Activated CD8-positive, alpha-beta T cell treated with anti-CD3 and anti-CD28 coated beads for 36 hours (primary cell): ENCODE results near the gene LRP1B. TPM values are rescaled to one million over a fixed set of nuclear protein-coding genes. Genes with fewer than 3 reads are reported as not detected.

Source experiments
- ATAC-seq: fragments of 200-7000 bp; cut with Tn5 transposase; one replicate; pipeline ENCODE4 v1.10.0; 2021; ENCODE audit warnings: mild to moderate bottlenecking, moderate library complexity
- CTCF ChIA-PET: fragments of 350-600 bp; sonication (Branson Sonifier 250); formaldehyde crosslinking; loops from one replicate; lab custom pipeline; 2021; ENCODE audit warnings: antibody characterized with exemption; lab: Charles Lee
- POLR2A ChIA-PET: fragments of 350-600 bp; sonication (Branson Sonifier 250); formaldehyde crosslinking; loops from one replicate; lab custom pipeline; 2021; ENCODE audit warnings: antibody characterized with exemption; lab: Charles Lee
- DNase-seq: peaks from one replicate; pipeline ENCODE4 v3.0.0-alpha.2; 2020
- H3K27ac Mint-ChIP-seq: one replicate; pipeline ENCODE4 v1.8.0; 2021; ENCODE audit warnings: mild to moderate bottlenecking, mixed read lengths
- H3K27me3 Mint-ChIP-seq: one replicate; pipeline ENCODE4 v1.8.0; 2021; ENCODE audit warnings: mixed read lengths
- H3K36me3 Mint-ChIP-seq: one replicate; pipeline ENCODE4 v1.8.0; 2021; ENCODE audit warnings: low read depth, mixed read lengths
- H3K4me1 Mint-ChIP-seq: one replicate; pipeline ENCODE4 v1.8.0; 2021; ENCODE audit warnings: low read depth, mixed read lengths
- H3K4me3 Mint-ChIP-seq: one replicate; pipeline ENCODE4 v1.8.0; 2021; ENCODE audit warnings: mild to moderate bottlenecking, moderate library complexity, mixed read lengths
- H3K9me3 Mint-ChIP-seq: one replicate; pipeline ENCODE4 v1.8.0; 2021; ENCODE audit warnings: mixed read lengths
- CTCF ChIP-seq: fragments of 200-600 bp; IDR thresholded peaks from one replicate; pipeline ENCODE4 v1.8.0; 2022; ENCODE audit warnings: antibody characterized with exemption, mild to moderate bottlenecking
- intact Hi-C: fragments of 100-400 bp; cut with micrococcal nuclease; formaldehyde crosslinking; loops from one replicate; pipeline ENCODE4 v1.10.0; 2022
- total RNA-seq, 2 experiments: library from RNA; stranded (reverse); gene quantifications; one replicate each; pipeline ENCODE4 v1.2.3, GENCODE V29; 2021

The LRP1B gene
- total RNA-seq, 2 experiments from 2014 or later: not detected

- H3K27me3 Mint-ChIP-seq: no peaks in the 10 kb centered on the region
- DNase-seq (no peak), ATAC-seq (no peak)
- intact Hi-C loops: no loop called here
- ChIA-PET CTCF (no interaction called here), POLR2A (no interaction called here)
- no peaks in the 10 kb centered on the region for H3K36me3 Mint-ChIP-seq
- peaks cover 2% of the 10 kb centered on the region for H3K9me3 Mint-ChIP-seq
- H3K4me3 Mint-ChIP-seq: no peak overlapping the region
- H3K27ac Mint-ChIP-seq: no peak overlapping the region
- no peak for TF ChIP-seq CTCF
- no peaks in the 10 kb centered on the region for H3K4me1 Mint-ChIP-seq
These were observed 116.3 kb downstream of the LRP1B start for GRCh38 chr2:142014536-142014935.

- Mint-ChIP-seq H3K4me3 (no peak overlapping the region), H3K27ac (no peak overlapping the region), H3K4me1 (no peaks in the 10 kb centered on the region), H3K36me3 (no peaks in the 10 kb centered on the region), H3K27me3 (no peaks in the 10 kb centered on the region), H3K9me3 (peaks cover 5% of the 10 kb centered on the region)
- ATAC-seq: no peak
- TF ChIP-seq CTCF: no peak
- intact Hi-C loops: no loop called here
- CTCF ChIA-PET: no interaction called here
- POLR2A ChIA-PET: no interaction called here
- no peak for DNase-seq
These were observed 118.0 kb downstream of the LRP1B start for GRCh38 chr2:142012797-142013196.

GRCh38 chr2:142010477-142011270, 120.1 kb downstream of the LRP1B start:
- ATAC-seq (no peak), DNase-seq (no peak)
- ChIA-PET POLR2A (no interaction called here), CTCF (interaction anchor here (0.6 kb wide), 1 partner anchor 619 kb away, joined by 3 read pairs; no protein-coding TSS in a partner anchor)
- Mint-ChIP-seq H3K27ac (no peak overlapping the region), H3K36me3 (no peaks in the 10 kb centered on the region), H3K9me3 (peaks cover 2% of the 10 kb centered on the region), H3K27me3 (no peaks in the 10 kb centered on the region), H3K4me3 (no peak overlapping the region), H3K4me1 (no peaks in the 10 kb centered on the region)
- TF ChIP-seq CTCF: no peak
- intact Hi-C loops: no loop called here

GRCh38 chr2:142008135-142008744, 122.6 kb downstream of the LRP1B start:
- no peak for TF ChIP-seq CTCF
- no peak overlapping the region for H3K27ac Mint-ChIP-seq
- H3K9me3 Mint-ChIP-seq: peaks cover 2% of the 10 kb centered on the region
- H3K36me3 Mint-ChIP-seq: no peaks in the 10 kb centered on the region
- intact Hi-C loops: no loop called here
- ChIA-PET POLR2A (no interaction called here), CTCF (no interaction called here)
- ATAC-seq (no peak), DNase-seq (no peak)
- no peaks in the 10 kb centered on the region for H3K27me3 Mint-ChIP-seq
- H3K4me1 Mint-ChIP-seq: no peaks in the 10 kb centered on the region
- H3K4me3 Mint-ChIP-seq: no peak overlapping the region

- TF ChIP-seq CTCF: no peak
- intact Hi-C loops: no loop called here
- no peak for ATAC-seq
- Mint-ChIP-seq H3K36me3 (no peaks in the 10 kb centered on the region), H3K4me1 (no peaks in the 10 kb centered on the region), H3K4me3 (no peak overlapping the region), H3K27ac (no peak overlapping the region), H3K9me3 (peaks cover 5% of the 10 kb centered on the region), H3K27me3 (no peaks in the 10 kb centered on the region)
- no peak for DNase-seq
- POLR2A ChIA-PET: interaction anchor here (1.0 kb wide), 1 partner anchor 11 kb away, joined by 3 read pairs; no protein-coding TSS in a partner anchor
- CTCF ChIA-PET: no interaction called here
These were observed 136.8 kb downstream of the LRP1B start for GRCh38 chr2:141994066-141994465.
